HepG2 (cell line): Measurements from ENCODE around the gene TGFA. TPM values are rescaled to one million over a fixed set of nuclear protein-coding genes. Genes with fewer than 3 reads are reported as not detected.

Experiments
- ATAC-seq: fragments of 200-7000 bp; cut with Tn5 transposase; 3 replicates; pipeline ENCODE4 v1.9.1; 2020; ENCODE audit warnings: mild to moderate bottlenecking, moderate library complexity
- BruUV-seq: library from RNA; stranded (reverse); fragments of 400-500 nt; replicated peaks from 2 replicates; lab custom pipeline; 2021; lab: Mats Ljungman, UMichigan
- CTCF ChIA-PET: fragments of 300-600 bp; formaldehyde crosslinking; extraction: SDS; loops from one replicate; lab custom pipeline; 2021; ENCODE audit warnings: low total read pairs, inconsistent platforms, low intra/inter-chr PET ratio; lab: Yijun Ruan, JAX
- POLR2A ChIA-PET: fragments of 350-600 bp; sonication (Branson Sonifier 250); formaldehyde crosslinking; loops from one replicate; lab custom pipeline; 2020; ENCODE audit warnings: antibody characterized with exemption, inconsistent platforms; lab: Yijun Ruan, JAX
- DNase-seq: peaks from one replicate; pipeline ENCODE4 v3.0.0-alpha.2; 2015; ENCODE audit warnings: low spot score
- FAIRE-seq: peaks from 3 replicates; lab custom pipeline; 2011; peaks lifted over from hg19 to GRCh38; lab: Jason Lieb, UNC
- H2AFZ ChIP-seq: one replicate; pipeline ENCODE4 v1.6.1; 2011; ENCODE audit warnings: low read length, inconsistent platforms
- H3K27ac ChIP-seq: fragments of 300-600 bp; 3 replicates; pipeline ENCODE4 v1.8.0; 2011; ENCODE audit warnings: mixed run types, mild to moderate bottlenecking, mixed read lengths, low read length, inconsistent platforms; ENCODE audit not compliant: insufficient read depth; ENCODE audit errors: extremely low read length
- H3K27me3 ChIP-seq, 2 experiments: fragments of 200-600 bp in 1 of 2; 2 replicates in 1 of 2; 3 replicates in 1 of 2; pipeline versions ENCODE4 v1.6.0 to v1.8.0; 2011; ENCODE audit warnings: low read length in 2 of 2, mild to moderate bottlenecking in 2 of 2, moderate library complexity in 2 of 2, inconsistent platforms in 1 of 2; ENCODE audit not compliant: insufficient read depth in 2 of 2, control insufficient read depth in 1 of 2
- H3K36me3 ChIP-seq, 2 experiments: fragments of 200-600 bp in 1 of 2; replicated peaks in 1 of 2; 2 replicates in 1 of 2; 3 replicates in 1 of 2; pipeline versions ENCODE4 v1.5.1 to v1.8.0; 2011; ENCODE audit warnings: low read length in 2 of 2, inconsistent platforms in 1 of 2; ENCODE audit not compliant: insufficient read depth in 2 of 2, control insufficient read depth in 1 of 2
- H3K4me1 ChIP-seq: 2 replicates; pipeline ENCODE4 v1.5.1; 2012; ENCODE audit warnings: low read length, inconsistent platforms; ENCODE audit not compliant: insufficient read depth
- H3K4me2 ChIP-seq: 2 replicates; pipeline ENCODE4 v1.6.0; 2011; ENCODE audit warnings: low read depth, low read length, inconsistent platforms
- H3K4me3 ChIP-seq, 3 experiments: fragments of 200-600 bp in 1 of 3; sonication (generic), shearing (Covaris generic) in 1 of 3; replicated peaks in 1 of 3; 2 replicates each; pipeline ENCODE4 v1.5.1; 2011 to 2016; ENCODE audit warnings: low read length in 3 of 3, inconsistent platforms in 2 of 3, low read depth in 2 of 3, mild to moderate bottlenecking in 2 of 3, control low read depth in 1 of 3, mixed read lengths in 1 of 3; ENCODE audit not compliant: insufficient read depth in 1 of 3
- H3K79me2 ChIP-seq: one replicate; pipeline ENCODE4 v1.6.1; 2011; ENCODE audit warnings: low read length, inconsistent platforms; ENCODE audit not compliant: insufficient read depth
- H3K9ac ChIP-seq: 2 replicates; pipeline ENCODE4 v1.6.0; 2011; ENCODE audit warnings: mild to moderate bottlenecking, low read depth, low read length, inconsistent platforms; ENCODE audit not compliant: insufficient read depth
- H3K9me3 ChIP-seq: 2 replicates; pipeline ENCODE4 v1.5.1; 2012; ENCODE audit warnings: mild to moderate bottlenecking, low read length
- H4K20me1 ChIP-seq: 2 replicates; pipeline ENCODE4 v1.6.0; 2011; ENCODE audit warnings: inconsistent platforms, mild to moderate bottlenecking, low read length, moderate library complexity; ENCODE audit not compliant: insufficient read depth
- ATM ChIP-seq: fragments of 450-650 bp; IDR thresholded peaks from 2 replicates; pipeline ENCODE4 v1.7.1; 2017; ENCODE audit warnings: mild to moderate bottlenecking, borderline replicate concordance
- KDM5A ChIP-seq: fragments of 200-600 bp; sonication (generic); IDR thresholded peaks from 2 replicates; pipeline ENCODE4 v1.7.0; 2018; ENCODE audit warnings: antibody characterized with exemption, mild to moderate bottlenecking, low read length, borderline replicate concordance
- MLLT10 ChIP-seq: sonication (generic); formaldehyde crosslinking; IDR thresholded peaks from 2 replicates; pipeline ENCODE4 v1.4.0; 2020; ENCODE audit warnings: missing genetic modification reagents
- NAIF1 ChIP-seq: sonication (generic); formaldehyde crosslinking; IDR thresholded peaks from 2 replicates; pipeline ENCODE4 v1.5.0; 2020; ENCODE audit warnings: mild to moderate bottlenecking, missing genetic modification reagents, borderline replicate concordance
- YEATS2 ChIP-seq: sonication (generic); formaldehyde crosslinking; IDR thresholded peaks from 2 replicates; pipeline ENCODE4 v1.4.0; 2020; ENCODE audit warnings: missing genetic modification reagents, borderline replicate concordance
- ZNF235 ChIP-seq: sonication (generic); formaldehyde crosslinking; IDR thresholded peaks from 2 replicates; pipeline ENCODE4 v1.8.1; 2023; ENCODE audit warnings: mild to moderate bottlenecking, missing genetic modification reagents, borderline replicate concordance
- ZNF484 ChIP-seq: sonication (generic); formaldehyde crosslinking; IDR thresholded peaks from 2 replicates; pipeline ENCODE4 v1.5.1; 2020; ENCODE audit warnings: mild to moderate bottlenecking, low read depth, missing genetic modification reagents, borderline replicate concordance
- WGBS: methylation state at CpG from one replicate; pipeline ENCODE4 v1.1.6; 2017; ENCODE audit warnings: low lambda C conversion rate; 5-methylcytosine and 5-hydroxymethylcytosine counted together
- in situ Hi-C: cut with HindIII; loops from 2 replicates; pipeline ENCODE4 v1.10.0; 2017; ENCODE audit warnings: low pct_unique_long_range_greater_than_20kb; ENCODE audit not compliant: extremely low pct_ligation_motif_present
- intact Hi-C: fragments of 100-400 bp; cut with micrococcal nuclease; formaldehyde crosslinking; loops from one replicate; pipeline ENCODE4 v1.10.0; 2022; ENCODE audit not compliant: unreplicated experiment
- polyA plus RNA-seq, 8 experiments: library from polyadenylated mRNA; depleted of rRNA in 3 of 8; stranded (reverse) in 7 of 8; unstranded in 1 of 8; fragments of >200 nt; fragmentation: Illumina TruSeq in 4 of 8; extraction: Trizol in 4 of 8; gene quantifications; 2 replicates each; pipeline versions ENCODE4 v1.2.1 to v1.2.3, GENCODE V29; 2011 to 2016; ENCODE audit warnings: low read depth in 4 of 8, missing spikeins in 1 of 8, mixed read lengths in 1 of 8; ENCODE audit not compliant: insufficient read depth in 1 of 8
- total RNA-seq, 5 experiments: library from RNA; depleted of rRNA; stranded (reverse); fragments of >200 nt; fragmentation: Illumina TruSeq; extraction: Trizol; gene quantifications; 2 replicates each; pipeline ENCODE4 v1.2.3, GENCODE V29; 2016; ENCODE audit warnings: low read depth in 1 of 5
- TF ChIP-seq, protein P1 (sequence below): sonication (generic); formaldehyde crosslinking; IDR thresholded peaks from 2 replicates; pipeline ENCODE4 v1.5.1; 2020; ENCODE audit warnings: mild to moderate bottlenecking, missing genetic modification reagents, borderline replicate concordance
- TF ChIP-seq, protein P2 (sequence below): sonication (generic); formaldehyde crosslinking; IDR thresholded peaks from 2 replicates; pipeline ENCODE4 v1.8.1; 2023; ENCODE audit warnings: mild to moderate bottlenecking, missing genetic modification reagents
- TF ChIP-seq, protein P3 (sequence below): IDR thresholded peaks from 2 replicates; pipeline ENCODE4 v1.6.1; 2012; ENCODE audit warnings: low read depth, low read length, improper control_type of control experiment

The TGFA gene
- total and polyA plus RNA-seq, 2 of the 13 experiments (the other 11 are each of a cell fraction or from before 2014, with no cell fraction given): 7.8 to 15.3 TPM

DNA sequence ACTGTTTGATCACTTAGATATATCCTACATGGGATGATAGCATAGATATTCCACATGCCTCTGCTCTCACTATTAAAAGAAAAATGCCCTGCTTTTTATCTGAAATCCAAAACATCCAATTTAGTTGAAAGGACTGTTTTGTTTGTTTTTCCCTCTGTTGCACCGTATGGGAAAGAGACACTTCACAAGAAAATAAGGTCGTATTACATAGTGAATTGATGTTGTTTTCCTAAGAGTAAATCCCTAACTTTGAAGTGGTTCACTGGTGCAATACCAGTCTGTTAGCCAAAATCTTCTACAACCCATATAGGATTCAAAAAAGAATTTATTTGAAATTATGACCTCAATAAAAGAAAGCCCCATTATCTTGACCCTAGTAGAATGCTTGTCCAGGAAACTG lies 18.1 kb downstream of the TGFA start (continued):
- TF ChIP-seq, protein P1, sequence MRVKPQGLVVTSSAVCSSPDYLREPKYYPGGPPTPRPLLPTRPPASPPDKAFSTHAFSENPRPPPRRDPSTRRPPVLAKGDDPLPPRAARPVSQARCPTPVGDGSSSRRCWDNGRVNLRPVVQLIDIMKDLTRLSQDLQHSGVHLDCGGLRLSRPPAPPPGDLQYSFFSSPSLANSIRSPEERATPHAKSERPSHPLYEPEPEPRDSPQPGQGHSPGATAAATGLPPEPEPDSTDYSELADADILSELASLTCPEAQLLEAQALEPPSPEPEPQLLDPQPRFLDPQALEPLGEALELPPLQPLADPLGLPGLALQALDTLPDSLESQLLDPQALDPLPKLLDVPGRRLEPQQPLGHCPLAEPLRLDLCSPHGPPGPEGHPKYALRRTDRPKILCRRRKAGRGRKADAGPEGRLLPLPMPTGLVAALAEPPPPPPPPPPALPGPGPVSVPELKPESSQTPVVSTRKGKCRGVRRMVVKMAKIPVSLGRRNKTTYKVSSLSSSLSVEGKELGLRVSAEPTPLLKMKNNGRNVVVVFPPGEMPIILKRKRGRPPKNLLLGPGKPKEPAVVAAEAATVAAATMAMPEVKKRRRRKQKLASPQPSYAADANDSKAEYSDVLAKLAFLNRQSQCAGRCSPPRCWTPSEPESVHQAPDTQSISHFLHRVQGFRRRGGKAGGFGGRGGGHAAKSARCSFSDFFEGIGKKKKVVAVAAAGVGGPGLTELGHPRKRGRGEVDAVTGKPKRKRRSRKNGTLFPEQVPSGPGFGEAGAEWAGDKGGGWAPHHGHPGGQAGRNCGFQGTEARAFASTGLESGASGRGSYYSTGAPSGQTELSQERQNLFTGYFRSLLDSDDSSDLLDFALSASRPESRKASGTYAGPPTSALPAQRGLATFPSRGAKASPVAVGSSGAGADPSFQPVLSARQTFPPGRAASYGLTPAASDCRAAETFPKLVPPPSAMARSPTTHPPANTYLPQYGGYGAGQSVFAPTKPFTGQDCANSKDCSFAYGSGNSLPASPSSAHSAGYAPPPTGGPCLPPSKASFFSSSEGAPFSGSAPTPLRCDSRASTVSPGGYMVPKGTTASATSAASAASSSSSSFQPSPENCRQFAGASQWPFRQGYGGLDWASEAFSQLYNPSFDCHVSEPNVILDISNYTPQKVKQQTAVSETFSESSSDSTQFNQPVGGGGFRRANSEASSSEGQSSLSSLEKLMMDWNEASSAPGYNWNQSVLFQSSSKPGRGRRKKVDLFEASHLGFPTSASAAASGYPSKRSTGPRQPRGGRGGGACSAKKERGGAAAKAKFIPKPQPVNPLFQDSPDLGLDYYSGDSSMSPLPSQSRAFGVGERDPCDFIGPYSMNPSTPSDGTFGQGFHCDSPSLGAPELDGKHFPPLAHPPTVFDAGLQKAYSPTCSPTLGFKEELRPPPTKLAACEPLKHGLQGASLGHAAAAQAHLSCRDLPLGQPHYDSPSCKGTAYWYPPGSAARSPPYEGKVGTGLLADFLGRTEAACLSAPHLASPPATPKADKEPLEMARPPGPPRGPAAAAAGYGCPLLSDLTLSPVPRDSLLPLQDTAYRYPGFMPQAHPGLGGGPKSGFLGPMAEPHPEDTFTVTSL (CRISPR knock-in tag): peak; percentile 56; the same call in 1 of the 2 replicates
- TF ChIP-seq, all 625 proteins: peak for 10

DNA sequence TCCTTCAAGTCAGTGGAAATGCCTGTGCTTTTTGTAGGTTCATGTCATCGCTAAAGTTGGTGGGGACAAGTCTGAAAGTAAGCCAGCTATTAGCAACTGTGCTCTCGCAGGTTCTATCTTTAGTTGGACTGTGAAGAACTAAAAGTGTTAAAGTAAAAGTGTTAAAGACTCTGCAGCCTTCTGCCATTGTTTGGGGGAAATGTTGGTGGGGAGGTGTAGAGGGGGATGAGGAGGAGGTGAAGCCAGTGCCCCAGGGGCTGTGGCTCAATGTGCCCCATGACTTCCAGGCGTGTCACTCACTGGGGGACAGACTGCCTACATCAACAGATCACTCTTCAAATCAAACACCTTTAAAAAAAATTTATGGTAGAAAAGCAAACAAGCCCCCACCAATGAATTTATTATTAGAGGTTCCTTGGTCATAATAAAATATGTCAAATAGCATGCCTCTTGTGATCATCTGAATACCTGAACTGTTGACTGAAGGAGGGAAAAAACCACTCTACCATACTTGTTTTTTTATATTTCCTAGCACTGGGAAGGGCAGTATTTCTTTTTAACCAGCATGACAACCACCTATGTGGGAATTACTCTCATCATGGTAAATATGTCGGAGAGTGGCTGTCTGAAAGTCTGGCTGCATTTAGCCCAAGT lies 19.3 kb downstream of the TGFA start:
- no peak for ATAC-seq
- intact Hi-C loops: no loop called here
- BruUV-seq: no TSS peak
- Histone ChIP-seq H3K4me2 (0 out of 2 replicates have a peak overlapping the region, but pooled peaks have one; percentile 4), H3K4me1 (peaks cover 46% of the 10 kb centered on the region), H3K9me3 (peaks cover 10% of the 10 kb centered on the region; the same call in 1 of the 2 replicates), H3K27me3 (no peaks in the 10 kb centered on the region), H4K20me1 (no peaks in the 10 kb centered on the region), H2AFZ (no peak overlapping the region), H3K4me3 (no peak overlapping the region), H3K27ac (no peak overlapping the region), H3K79me2 (peaks cover 19% of the 10 kb centered on the region), H3K36me3 (no peaks in the 10 kb centered on the region), H3K9ac (no peak overlapping the region)
- DNase-seq: no peak
- CTCF ChIA-PET: no interaction called here
- POLR2A ChIA-PET: no interaction called here
- WGBS: 89% methylated on average over 4 of the region's 4 CpGs
- FAIRE-seq: no peak
- in situ Hi-C loops: no loop called here
- TF ChIP-seq ZNF484 (no peak), ATM (no peak), KDM5A (no peak), ZNF235 (no peak), MLLT10 (no peak), YEATS2 (CRISPR knock-in tag) (no peak), NAIF1 (no peak)
- TF ChIP-seq, protein P2, sequence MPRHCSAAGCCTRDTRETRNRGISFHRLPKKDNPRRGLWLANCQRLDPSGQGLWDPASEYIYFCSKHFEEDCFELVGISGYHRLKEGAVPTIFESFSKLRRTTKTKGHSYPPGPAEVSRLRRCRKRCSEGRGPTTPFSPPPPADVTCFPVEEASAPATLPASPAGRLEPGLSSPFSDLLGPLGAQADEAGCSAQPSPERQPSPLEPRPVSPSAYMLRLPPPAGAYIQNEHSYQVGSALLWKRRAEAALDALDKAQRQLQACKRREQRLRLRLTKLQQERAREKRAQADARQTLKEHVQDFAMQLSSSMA: no peak
- TF ChIP-seq, protein P3, sequence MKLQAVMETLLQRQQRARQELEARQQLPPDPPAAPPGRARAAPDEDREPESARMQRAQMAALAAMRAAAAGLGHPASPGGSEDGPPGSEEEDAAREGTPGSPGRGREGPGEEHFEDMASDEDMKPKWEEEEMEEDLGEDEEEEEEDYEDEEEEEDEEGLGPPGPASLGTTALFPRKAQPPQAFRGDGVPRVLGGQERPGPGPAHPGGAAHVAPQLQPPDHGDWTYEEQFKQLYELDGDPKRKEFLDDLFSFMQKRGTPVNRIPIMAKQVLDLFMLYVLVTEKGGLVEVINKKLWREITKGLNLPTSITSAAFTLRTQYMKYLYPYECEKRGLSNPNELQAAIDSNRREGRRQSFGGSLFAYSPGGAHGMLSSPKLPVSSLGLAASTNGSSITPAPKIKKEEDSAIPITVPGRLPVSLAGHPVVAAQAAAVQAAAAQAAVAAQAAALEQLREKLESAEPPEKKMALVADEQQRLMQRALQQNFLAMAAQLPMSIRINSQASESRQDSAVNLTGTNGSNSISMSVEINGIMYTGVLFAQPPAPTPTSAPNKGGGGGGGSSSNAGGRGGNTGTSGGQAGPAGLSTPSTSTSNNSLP: no peak
